ENCODE data around the gene GPRC5B. TPM values are rescaled to one million over a fixed set of nuclear protein-coding genes. Genes with fewer than 3 reads are reported as not detected.

Gene GPRC5B
- total and polyA plus RNA-seq, 2 donors (not counting 1 experiment from before 2014, with no cell fraction given), result 4.3 to 4.5 TPM

DNA sequence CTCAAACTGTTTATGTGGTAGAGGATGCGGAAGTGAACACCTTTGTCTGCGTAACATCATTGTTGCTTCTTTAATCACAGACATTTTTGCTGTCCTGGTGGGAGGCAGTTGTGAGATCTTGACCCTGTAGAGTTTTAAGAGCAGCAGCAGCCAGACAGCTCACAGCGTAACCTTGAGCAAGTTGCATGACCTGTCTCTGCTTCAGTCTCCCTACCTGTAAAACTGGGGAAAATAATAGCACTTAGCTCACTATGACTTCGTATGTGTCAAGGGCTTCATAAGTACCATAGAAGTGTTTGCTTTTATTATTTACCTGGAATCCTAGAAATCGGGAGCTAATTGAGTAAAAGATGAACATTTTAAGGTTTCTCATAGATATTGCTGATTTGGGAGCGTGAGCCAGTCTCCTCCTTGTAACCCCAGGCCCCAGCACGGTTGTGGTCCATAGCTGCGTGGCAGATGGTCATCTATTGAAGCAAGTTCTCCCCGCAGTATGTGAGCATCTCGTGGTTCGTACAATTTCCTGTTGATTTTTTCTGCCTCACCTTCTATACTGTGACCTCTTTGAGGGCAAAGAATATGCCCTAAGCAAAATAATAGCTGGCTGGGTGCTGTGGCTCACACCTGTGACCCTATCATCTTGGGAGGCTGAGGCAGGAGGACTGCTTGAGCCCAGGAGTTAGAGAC is 34.4 kb downstream of the GPRC5B start:
- H3K9me3 ChIP-seq (ENCODE audit: control insufficient read depth, insufficient read depth, low read depth, low read length), result no peaks in the 10 kb centered on the region
- no peaks in the 10 kb centered on the region for H3K4me1 ChIP-seq (ENCODE audit: control insufficient read depth, extremely low read depth, insufficient read depth, low read length)
- H3K79me2 ChIP-seq (ENCODE audit: control insufficient read depth, insufficient read depth, low read length), result no peaks in the 10 kb centered on the region
- no peak overlapping the region for H3K4me2 ChIP-seq (ENCODE audit: extremely low read depth, insufficient read depth, low read length)
- no peak for DNase-seq (ENCODE audit: low read depth in 2 of 2)
- no peak overlapping the region for H2AFZ ChIP-seq (ENCODE audit: low read length)
- H3K27ac ChIP-seq (ENCODE audit: insufficient read depth, low read length), result no peak overlapping the region
- no peak overlapping the region for H3K4me3 ChIP-seq (replicated peaks in 1 of 4; ENCODE audit: control extremely low read depth in 1 of 4, insufficient read depth in 1 of 4, low read depth in 3 of 4, low read length in 4 of 4)
- no peaks in the 10 kb centered on the region for H4K20me1 ChIP-seq (ENCODE audit: control insufficient read depth, extremely low read depth, insufficient read depth, low read length)
- TF ChIP-seq EZH2 (IDR thresholded peaks at IDR 0.05; ENCODE audit: low read length, missing control alignments), result no peak
- TF ChIP-seq, protein P1, sequence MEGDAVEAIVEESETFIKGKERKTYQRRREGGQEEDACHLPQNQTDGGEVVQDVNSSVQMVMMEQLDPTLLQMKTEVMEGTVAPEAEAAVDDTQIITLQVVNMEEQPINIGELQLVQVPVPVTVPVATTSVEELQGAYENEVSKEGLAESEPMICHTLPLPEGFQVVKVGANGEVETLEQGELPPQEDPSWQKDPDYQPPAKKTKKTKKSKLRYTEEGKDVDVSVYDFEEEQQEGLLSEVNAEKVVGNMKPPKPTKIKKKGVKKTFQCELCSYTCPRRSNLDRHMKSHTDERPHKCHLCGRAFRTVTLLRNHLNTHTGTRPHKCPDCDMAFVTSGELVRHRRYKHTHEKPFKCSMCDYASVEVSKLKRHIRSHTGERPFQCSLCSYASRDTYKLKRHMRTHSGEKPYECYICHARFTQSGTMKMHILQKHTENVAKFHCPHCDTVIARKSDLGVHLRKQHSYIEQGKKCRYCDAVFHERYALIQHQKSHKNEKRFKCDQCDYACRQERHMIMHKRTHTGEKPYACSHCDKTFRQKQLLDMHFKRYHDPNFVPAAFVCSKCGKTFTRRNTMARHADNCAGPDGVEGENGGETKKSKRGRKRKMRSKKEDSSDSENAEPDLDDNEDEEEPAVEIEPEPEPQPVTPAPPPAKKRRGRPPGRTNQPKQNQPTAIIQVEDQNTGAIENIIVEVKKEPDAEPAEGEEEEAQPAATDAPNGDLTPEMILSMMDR (conservative IDR thresholded peaks at IDR 0.05 in 1 of 2, IDR thresholded peaks at IDR 0.05 in 1 of 2; ENCODE audit: low read depth in 1 of 2, low read length in 2 of 2), result no peak
- H3K9ac ChIP-seq (ENCODE audit: insufficient read depth, low read length), result no peak overlapping the region
- no peaks in the 10 kb centered on the region for H3K36me3 ChIP-seq (ENCODE audit: control insufficient read depth, insufficient read depth, low read length)
- no peaks in the 10 kb centered on the region for H3K27me3 ChIP-seq (ENCODE audit: control insufficient read depth, insufficient read depth, low read length)

DNA sequence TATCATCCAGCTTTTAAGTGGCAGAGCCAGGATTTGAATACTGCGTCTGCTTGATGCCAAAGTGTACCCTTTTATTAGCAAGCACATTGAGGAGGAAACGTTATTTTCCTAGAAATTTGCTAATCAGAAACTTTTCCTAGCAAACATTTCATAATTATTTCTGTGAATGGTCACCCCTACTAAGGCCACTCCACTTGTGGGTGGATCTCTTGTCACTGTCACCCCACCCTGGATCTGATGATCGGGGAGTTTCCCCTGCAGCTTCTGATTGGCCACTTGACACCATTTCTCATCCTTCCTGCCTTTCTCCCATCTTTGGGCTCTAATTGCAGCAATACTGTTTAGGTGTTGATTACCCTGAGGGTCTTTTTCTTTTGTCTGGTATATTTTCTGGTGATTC is 35.9 kb downstream of the GPRC5B start:
- no peaks in the 10 kb centered on the region for H3K4me1 ChIP-seq (ENCODE audit: control insufficient read depth, extremely low read depth, insufficient read depth, low read length)
- no peak overlapping the region for H3K4me2 ChIP-seq (ENCODE audit: extremely low read depth, insufficient read depth, low read length)
- no peak overlapping the region for H3K27ac ChIP-seq (ENCODE audit: insufficient read depth, low read length)
- H3K4me3 ChIP-seq (replicated peaks in 1 of 4; ENCODE audit: control extremely low read depth in 1 of 4, insufficient read depth in 1 of 4, low read depth in 3 of 4, low read length in 4 of 4), result no peak overlapping the region
- no peak for TF ChIP-seq EZH2 (IDR thresholded peaks at IDR 0.05; ENCODE audit: low read length, missing control alignments)
- TF ChIP-seq, protein P1 (conservative IDR thresholded peaks at IDR 0.05 in 1 of 2, IDR thresholded peaks at IDR 0.05 in 1 of 2; ENCODE audit: low read depth in 1 of 2, low read length in 2 of 2), result no peak
- DNase-seq (ENCODE audit: low read depth in 2 of 2), result no peak
- no peaks in the 10 kb centered on the region for H3K36me3 ChIP-seq (ENCODE audit: control insufficient read depth, insufficient read depth, low read length)
- no peaks in the 10 kb centered on the region for H3K9me3 ChIP-seq (ENCODE audit: control insufficient read depth, insufficient read depth, low read depth, low read length)
- no peak overlapping the region for H3K9ac ChIP-seq (ENCODE audit: insufficient read depth, low read length)
- no peaks in the 10 kb centered on the region for H3K79me2 ChIP-seq (ENCODE audit: control insufficient read depth, insufficient read depth, low read length)
- H2AFZ ChIP-seq (ENCODE audit: low read length), result no peak overlapping the region
- no peaks in the 10 kb centered on the region for H4K20me1 ChIP-seq (ENCODE audit: control insufficient read depth, extremely low read depth, insufficient read depth, low read length)
- no peaks in the 10 kb centered on the region for H3K27me3 ChIP-seq (ENCODE audit: control insufficient read depth, insufficient read depth, low read length)

DNA sequence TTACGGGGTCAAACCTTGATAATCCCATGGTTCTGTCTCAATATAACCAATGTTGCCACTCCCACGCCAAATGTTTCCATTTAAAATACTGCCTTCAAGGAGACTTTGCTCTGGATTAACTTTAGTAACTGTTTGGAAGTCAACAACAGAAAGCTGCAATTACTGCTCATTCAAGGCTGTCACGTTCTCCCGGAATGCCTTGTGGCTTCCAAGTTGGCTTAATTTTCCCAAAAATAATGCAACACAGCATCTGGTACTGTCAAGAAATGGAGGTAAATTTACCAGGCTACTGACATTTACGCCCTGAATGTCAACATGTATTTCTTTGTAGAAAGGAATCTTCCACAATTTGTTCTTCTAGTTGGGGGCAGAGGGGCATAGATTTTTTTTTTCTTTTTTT is 38.2 kb downstream of the GPRC5B start:
- H3K9ac ChIP-seq (ENCODE audit: insufficient read depth, low read length), result no peak overlapping the region

More for the DNA sequence above, 38.2 kb downstream of the GPRC5B start:
- Histone ChIP-seq H3K4me3 (replicated peaks in 1 of 4; ENCODE audit: control extremely low read depth in 1 of 4, insufficient read depth in 1 of 4, low read depth in 3 of 4, low read length in 4 of 4) (no peak overlapping the region), H3K36me3 (ENCODE audit: control insufficient read depth, insufficient read depth, low read length) (no peaks in the 10 kb centered on the region), H3K4me1 (ENCODE audit: control insufficient read depth, extremely low read depth, insufficient read depth, low read length) (no peaks in the 10 kb centered on the region), H3K9me3 (ENCODE audit: control insufficient read depth, insufficient read depth, low read depth, low read length) (no peaks in the 10 kb centered on the region), H4K20me1 (ENCODE audit: control insufficient read depth, extremely low read depth, insufficient read depth, low read length) (no peaks in the 10 kb centered on the region), H3K79me2 (ENCODE audit: control insufficient read depth, insufficient read depth, low read length) (no peaks in the 10 kb centered on the region), H2AFZ (ENCODE audit: low read length) (no peak overlapping the region), H3K27me3 (ENCODE audit: control insufficient read depth, insufficient read depth, low read length) (no peaks in the 10 kb centered on the region), H3K4me2 (ENCODE audit: extremely low read depth, insufficient read depth, low read length) (no peak overlapping the region), H3K27ac (ENCODE audit: insufficient read depth, low read length) (no peak overlapping the region)
- DNase-seq (ENCODE audit: low read depth in 2 of 2), result no peak
- TF ChIP-seq, protein P1 (conservative IDR thresholded peaks at IDR 0.05 in 1 of 2, IDR thresholded peaks at IDR 0.05 in 1 of 2; ENCODE audit: low read depth in 1 of 2, low read length in 2 of 2), result no peak
- no peak for TF ChIP-seq EZH2 (IDR thresholded peaks at IDR 0.05; ENCODE audit: low read length, missing control alignments)
